K562 (cell line): ENCODE results near the gene VAT1L. TPM values are rescaled to one million over a fixed set of nuclear protein-coding genes. Genes with fewer than 3 reads are reported as not detected.

ENCODE experiments used
- ATAC-seq: fragments of 200-7000 bp; cut with Tn5 transposase; 3 replicates; pipeline ENCODE4 v1.9.1; 2020; ENCODE audit warnings: moderate library complexity
- BruUV-seq: library from RNA; stranded (reverse); fragments of 400-500 nt; replicated peaks from 2 replicates; lab custom pipeline; 2021; lab: Mats Ljungman, UMichigan
- CTCF ChIA-PET: fragments of 300-600 bp; formaldehyde crosslinking; extraction: SDS; loops from one replicate; lab custom pipeline; 2021; ENCODE audit warnings: low intra/inter-chr PET ratio; lab: Yijun Ruan, JAX
- POLR2A ChIA-PET: fragments of 300-600, 350-650 bp; sonication (Branson Sonifier 250); formaldehyde crosslinking; extraction: SDS; loops from one replicate; lab custom pipeline; 2021; ENCODE audit warnings: antibody characterized with exemption, inconsistent platforms; lab: Yijun Ruan, JAX
- DNase-seq, 4 experiments: peaks; one replicate each; pipeline versions ENCODE4 v3.0.0 to v3.0.0-alpha.2; 2011 to 2018; ENCODE audit warnings: low spot score in 3 of 4, mixed read lengths in 3 of 4; ENCODE audit errors: extremely low read depth in 1 of 4
- FAIRE-seq: peaks from 2 replicates; lab custom pipeline; 2011; peaks lifted over from hg19 to GRCh38; lab: Jason Lieb, UNC
- H2AFZ ChIP-seq: 2 replicates; pipeline ENCODE4 v1.6.0; 2011; ENCODE audit warnings: low read depth, low read length, control low read depth, inconsistent platforms
- H3K27ac ChIP-seq: fragments of 200-600 bp; 3 replicates; pipeline ENCODE4 v1.8.0; 2011; ENCODE audit warnings: low read depth, mild to moderate bottlenecking, control low read depth, inconsistent platforms, low read length, moderate library complexity, mixed read lengths; ENCODE audit errors: extremely low read depth
- H3K27me3 ChIP-seq, 2 experiments: fragments of 300-600 bp in 1 of 2; 2 replicates in 1 of 2; 3 replicates in 1 of 2; pipeline versions ENCODE4 v1.6.0 to v1.8.0; 2011; ENCODE audit warnings: inconsistent platforms in 2 of 2, low read length in 2 of 2, mild to moderate bottlenecking in 1 of 2, mixed read lengths in 1 of 2, moderate library complexity in 1 of 2; ENCODE audit not compliant: control insufficient read depth in 2 of 2, insufficient read depth in 2 of 2
- H3K36me3 ChIP-seq: fragments of 300-600 bp; 3 replicates; pipeline ENCODE4 v1.8.0; 2011; ENCODE audit warnings: mild to moderate bottlenecking, low read length, inconsistent platforms; ENCODE audit not compliant: control insufficient read depth, insufficient read depth
- H3K4me1 ChIP-seq, 2 experiments: fragments of 200-600 bp in 1 of 2; replicated peaks in 1 of 2; 2 replicates in 1 of 2; 3 replicates in 1 of 2; pipeline versions ENCODE4 v1.5.1 to v1.8.0; 2011; ENCODE audit warnings: inconsistent platforms in 2 of 2, low read length in 2 of 2, mild to moderate bottlenecking in 1 of 2, mixed read lengths in 1 of 2, moderate library complexity in 1 of 2; ENCODE audit not compliant: control insufficient read depth in 2 of 2, insufficient read depth in 2 of 2
- H3K4me2 ChIP-seq: 2 replicates; pipeline ENCODE4 v1.6.1; 2011; ENCODE audit warnings: low read length, control low read depth, inconsistent platforms, mixed read lengths; ENCODE audit not compliant: insufficient read depth
- H3K4me3 ChIP-seq: fragments of 200-600 bp; sonication (generic), shearing (Covaris generic); 2 replicates; pipeline ENCODE4 v1.5.1; 2016; ENCODE audit warnings: control low read depth, inconsistent platforms
- H3K79me2 ChIP-seq: fragments of 200-600 bp; 3 replicates; pipeline ENCODE4 v1.8.0; 2011; ENCODE audit warnings: low read length, inconsistent platforms; ENCODE audit not compliant: control insufficient read depth, insufficient read depth
- H3K9ac ChIP-seq, 2 experiments: 2 replicates each; pipeline versions ENCODE4 v1.6.0 to v1.6.1; 2011; ENCODE audit warnings: low read depth in 2 of 2, low read length in 2 of 2, control low read depth in 1 of 2, inconsistent platforms in 1 of 2, mild to moderate bottlenecking in 1 of 2, mixed read lengths in 1 of 2; ENCODE audit not compliant: insufficient read depth in 1 of 2
- H3K9me1 ChIP-seq: one replicate; pipeline ENCODE4 v1.6.0; 2011; ENCODE audit warnings: inconsistent platforms, mild to moderate bottlenecking, low read length, moderate library complexity; ENCODE audit not compliant: control insufficient read depth, insufficient read depth
- H3K9me3 ChIP-seq: replicated peaks from 2 replicates; pipeline ENCODE4 v1.5.1; 2011; ENCODE audit warnings: low read depth, low read length, inconsistent platforms; ENCODE audit not compliant: control insufficient read depth, insufficient read depth
- H4K20me1 ChIP-seq: replicated peaks from 2 replicates; pipeline ENCODE4 v1.6.1; 2011; ENCODE audit warnings: low read length, inconsistent platforms, mixed read lengths; ENCODE audit not compliant: control insufficient read depth, insufficient read depth
- RBM25 ChIP-seq: fragments of 200-400 bp; formaldehyde crosslinking; IDR thresholded peaks from 2 replicates; pipeline ENCODE4 v1.6.1; 2018; ENCODE audit warnings: low read length, low read depth, moderate library complexity; ENCODE audit not compliant: severe bottlenecking
- SAFB2 ChIP-seq: fragments of 200-400 bp; formaldehyde crosslinking; IDR thresholded peaks from 2 replicates; pipeline ENCODE4 v1.6.1; 2018; ENCODE audit warnings: borderline replicate concordance, low read length, low read depth, moderate library complexity; ENCODE audit not compliant: severe bottlenecking
- ZNF785 ChIP-seq: fragments of 250-450 bp; sonication (Bioruptor Pico); IDR thresholded peaks from 2 replicates; pipeline ENCODE4 v1.4.0; 2020; ENCODE audit warnings: mild to moderate bottlenecking
- WGBS: fragments of 100-300 bp; shearing (Covaris generic); methylation state at CpG from one replicate; pipeline ENCODE4 v1.1.6; 2016; ENCODE audit warnings: low coverage, mixed read lengths; ENCODE audit not compliant: insufficient coverage; ENCODE audit errors: missing lambda C conversion rate; 5-methylcytosine and 5-hydroxymethylcytosine counted together
- in situ Hi-C: fragments of 300-500 bp; cut with MboI; formaldehyde crosslinking; loops from 4 replicates; pipeline ENCODE4 v1.15.0; 2018; ENCODE audit warnings: inconsistent platforms, mixed read lengths
- intact Hi-C: fragments of 100-400 bp; cut with micrococcal nuclease; formaldehyde crosslinking; loops from 2 replicates; pipeline ENCODE4 v1.14.2; 2022
- polyA plus RNA-seq, 8 experiments: library from polyadenylated mRNA; depleted of rRNA in 4 of 8; stranded (reverse) in 5 of 8; unstranded in 3 of 8; fragments of >200 nt; fragmentation: Nextera tagmentation in 2 of 8; fragmentation: Illumina TruSeq in 1 of 8; extraction: Ambion mirVana in 2 of 8; extraction: Trizol in 1 of 8; gene quantifications; 2 replicates each; pipeline versions ENCODE4 v1.2.1 to v1.2.3, GENCODE V29; 2011 to 2014; ENCODE audit warnings: inconsistent platforms in 1 of 8, missing spikeins in 1 of 8
- total RNA-seq, 7 experiments: library from RNA; depleted of rRNA in 6 of 7; stranded (reverse); fragments of >200 nt in 6 of 7; fragmentation: Illumina TruSeq in 2 of 7; extraction: Trizol in 2 of 7; gene quantifications; 2 replicates each; pipeline versions ENCODE4 v1.2.1 to v1.2.3, GENCODE V29; 2011 to 2021; ENCODE audit warnings: low replicate concordance in 1 of 7
- TF ChIP-seq, protein P1 (sequence below), 3 experiments: IDR thresholded peaks in 2 of 3; conservative IDR thresholded peaks in 1 of 3; 2 replicates each; pipeline ENCODE4 v1.5.1; 2011 to 2012; ENCODE audit warnings: low read length in 3 of 3, mild to moderate bottlenecking in 3 of 3, control low read depth in 2 of 3, improper control_type of control experiment in 1 of 3, inconsistent platforms in 1 of 3, low read depth in 1 of 3, mixed read lengths in 1 of 3, moderate library complexity in 1 of 3; ENCODE audit not compliant: insufficient read depth in 2 of 3

The VAT1L gene
- total and polyA plus RNA-seq, 9 of the 15 experiments (the other 6 are each of a cell fraction or from before 2014, with no cell fraction given): 0.01 TPM; not detected in 8

DNA sequence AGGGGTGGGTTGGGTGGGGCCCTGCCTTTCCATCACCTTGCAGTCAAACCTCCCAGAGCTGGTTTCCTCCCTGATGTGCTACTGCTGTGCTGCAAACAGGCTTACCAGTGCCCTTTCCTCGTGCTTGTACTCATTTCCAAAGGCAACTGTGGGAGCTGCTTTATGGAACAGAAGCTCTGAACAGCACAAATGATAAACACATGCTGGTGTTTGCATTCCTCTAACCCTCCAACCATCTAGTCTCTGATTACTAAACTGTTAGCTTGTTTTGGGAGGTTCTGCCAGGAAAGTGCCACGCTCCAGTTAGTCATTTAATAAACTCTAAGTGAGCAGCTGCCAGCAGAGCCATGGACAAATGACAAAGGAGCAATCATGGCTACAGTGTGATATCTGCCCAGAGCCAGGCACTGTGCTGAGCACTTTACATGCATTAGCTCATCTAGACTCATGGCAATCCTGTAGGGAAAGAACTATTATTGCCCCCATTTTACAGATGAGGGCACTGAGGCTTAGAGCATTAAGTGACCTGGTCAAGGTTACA is 110.4 kb downstream of the VAT1L start:
- DNase-seq: no peak
- H3K4me2 ChIP-seq: no peak overlapping the region
- H3K36me3 ChIP-seq: no peaks in the 10 kb centered on the region
- 0% methylated on average over 2 of the region's 2 CpGs for WGBS
- in situ Hi-C loops (no loop called here), intact Hi-C loops (no loop called here)
- no TSS peak for BruUV-seq
- H3K9me3 ChIP-seq: no peaks in the 10 kb centered on the region
- no peak overlapping the region for H3K27ac ChIP-seq
- H3K4me3 ChIP-seq: no peak overlapping the region
- no peak for TF ChIP-seq ZNF785 (CRISPR knock-in tag)
- TF ChIP-seq RBM25: peak; percentile 46
- no peak for TF ChIP-seq SAFB2
- TF ChIP-seq, protein P1, sequence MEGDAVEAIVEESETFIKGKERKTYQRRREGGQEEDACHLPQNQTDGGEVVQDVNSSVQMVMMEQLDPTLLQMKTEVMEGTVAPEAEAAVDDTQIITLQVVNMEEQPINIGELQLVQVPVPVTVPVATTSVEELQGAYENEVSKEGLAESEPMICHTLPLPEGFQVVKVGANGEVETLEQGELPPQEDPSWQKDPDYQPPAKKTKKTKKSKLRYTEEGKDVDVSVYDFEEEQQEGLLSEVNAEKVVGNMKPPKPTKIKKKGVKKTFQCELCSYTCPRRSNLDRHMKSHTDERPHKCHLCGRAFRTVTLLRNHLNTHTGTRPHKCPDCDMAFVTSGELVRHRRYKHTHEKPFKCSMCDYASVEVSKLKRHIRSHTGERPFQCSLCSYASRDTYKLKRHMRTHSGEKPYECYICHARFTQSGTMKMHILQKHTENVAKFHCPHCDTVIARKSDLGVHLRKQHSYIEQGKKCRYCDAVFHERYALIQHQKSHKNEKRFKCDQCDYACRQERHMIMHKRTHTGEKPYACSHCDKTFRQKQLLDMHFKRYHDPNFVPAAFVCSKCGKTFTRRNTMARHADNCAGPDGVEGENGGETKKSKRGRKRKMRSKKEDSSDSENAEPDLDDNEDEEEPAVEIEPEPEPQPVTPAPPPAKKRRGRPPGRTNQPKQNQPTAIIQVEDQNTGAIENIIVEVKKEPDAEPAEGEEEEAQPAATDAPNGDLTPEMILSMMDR (IDR thresholded peaks at IDR 0.05 in 2 of 3, conservative IDR thresholded peaks at IDR 0.05 in 1 of 3; ENCODE audit: insufficient read depth in 2 of 3, low read depth in 1 of 3, low read length in 3 of 3): no peak
- TF ChIP-seq, all 486 proteins: peak for 1
- ChIA-PET CTCF (no interaction called here), POLR2A (no interaction called here)
- Histone ChIP-seq H4K20me1 (no peaks in the 10 kb centered on the region), H3K27me3 (no peaks in the 10 kb centered on the region), H2AFZ (no peak overlapping the region), H3K4me1 (no peaks in the 10 kb centered on the region), H3K79me2 (no peaks in the 10 kb centered on the region), H3K9me1 (no peaks in the 10 kb centered on the region), H3K9ac (no peak overlapping the region)
- no peak for ATAC-seq
- no peak for FAIRE-seq
